SJCRH30 (cell line): ENCODE results near the gene UBXN6. TPM values are rescaled to one million over a fixed set of nuclear protein-coding genes. Genes with fewer than 3 reads are reported as not detected.

Experiments
- DNase-seq, 2 experiments: peaks; one replicate each; pipeline ENCODE4 v3.0.0-alpha.2; 2015 to 2020
- H3K27ac ChIP-seq: fragments of 250-450 bp; sonication (Bioruptor Pico); 2 replicates; pipeline ENCODE4 v1.5.1; 2020; ENCODE audit warnings: mild to moderate bottlenecking, moderate library complexity
- H3K27me3 ChIP-seq: fragments of 250-450 bp; sonication (Bioruptor Pico); 2 replicates; pipeline ENCODE4 v1.5.1; 2020; ENCODE audit warnings: mild to moderate bottlenecking, moderate library complexity
- H3K36me3 ChIP-seq: fragments of 250-450 bp; sonication (Bioruptor Pico); 2 replicates; pipeline ENCODE4 v1.5.1; 2020; ENCODE audit warnings: mild to moderate bottlenecking, moderate library complexity
- H3K4me1 ChIP-seq: fragments of 250-450 bp; sonication (Bioruptor Pico); 2 replicates; pipeline ENCODE4 v1.5.1; 2020; ENCODE audit warnings: mild to moderate bottlenecking, moderate library complexity
- H3K4me3 ChIP-seq: fragments of 250-450 bp; sonication (Bioruptor Pico); 2 replicates; pipeline ENCODE4 v1.5.1; 2020; ENCODE audit warnings: mild to moderate bottlenecking, moderate library complexity
- H3K9me3 ChIP-seq: fragments of 250-450 bp; sonication (Bioruptor Pico); replicated peaks from 2 replicates; pipeline ENCODE4 v1.5.1; 2020; ENCODE audit warnings: mild to moderate bottlenecking, moderate library complexity
- total RNA-seq: library from RNA; depleted of rRNA; stranded (reverse); fragments of >200 nt; shearing (Covaris generic); gene quantifications from 2 replicates; pipeline ENCODE4 v1.2.3, GENCODE V29; 2014

The UBXN6 gene
- total RNA-seq, 1 experiment from 2014 or later = 37.9 TPM

- Histone ChIP-seq H3K27ac (no peak overlapping the region), H3K9me3 (no peaks in the 10 kb centered on the region), H3K4me3 (peak overlapping the region; percentile 63; the same call in 1 of the 2 replicates), H3K4me1 (peaks cover 9% of the 10 kb centered on the region; the same call in 1 of the 2 replicates), H3K36me3 (peaks cover 11% of the 10 kb centered on the region; the same call in 1 of the 2 replicates), H3K27me3 (no peaks in the 10 kb centered on the region)
- no peak for DNase-seq
Measured at GRCh38 chr19:4454747-4455718, 2.6 kb downstream of the UBXN6 start.

GRCh38 chr19:4453232-4454179 is 4.1 kb downstream of the UBXN6 start:
- H3K9me3 ChIP-seq = no peaks in the 10 kb centered on the region
- DNase-seq = no peak
- H3K4me3 ChIP-seq = no peak overlapping the region
- H3K4me1 ChIP-seq = peaks cover 9% of the 10 kb centered on the region; the same call in 1 of the 2 replicates
- H3K36me3 ChIP-seq = peaks cover 11% of the 10 kb centered on the region; the same call in 1 of the 2 replicates
- no peaks in the 10 kb centered on the region for H3K27me3 ChIP-seq
- no peak overlapping the region for H3K27ac ChIP-seq

- no peak overlapping the region for H3K4me3 ChIP-seq
- no peak for DNase-seq
- H3K9me3 ChIP-seq = no peaks in the 10 kb centered on the region
- H3K4me1 ChIP-seq = peaks cover 9% of the 10 kb centered on the region; the same call in 1 of the 2 replicates
- H3K27ac ChIP-seq = no peak overlapping the region
- peaks cover 16% of the 10 kb centered on the region for H3K36me3 ChIP-seq
- H3K27me3 ChIP-seq = no peaks in the 10 kb centered on the region
Measured at GRCh38 chr19:4452230-4452990, 5.2 kb downstream of the UBXN6 start.

GRCh38 chr19:4449639-4450028 is 8.0 kb downstream of the UBXN6 start:
- Histone ChIP-seq H3K4me3 (no peak overlapping the region), H3K36me3 (peaks cover 34% of the 10 kb centered on the region), H3K27me3 (no peaks in the 10 kb centered on the region), H3K27ac (no peak overlapping the region), H3K9me3 (no peaks in the 10 kb centered on the region), H3K4me1 (peaks cover 5% of the 10 kb centered on the region; the same call in 1 of the 2 replicates)
- no peak for DNase-seq

- Histone ChIP-seq H3K4me3 (no peak overlapping the region), H3K36me3 (peaks cover 36% of the 10 kb centered on the region), H3K27ac (no peak overlapping the region), H3K27me3 (no peaks in the 10 kb centered on the region), H3K4me1 (peaks cover 5% of the 10 kb centered on the region; the same call in 1 of the 2 replicates), H3K9me3 (no peaks in the 10 kb centered on the region)
- DNase-seq = no peak
Measured at GRCh38 chr19:4449022-4449638, 8.5 kb downstream of the UBXN6 start.

GRCh38 chr19:4448147-4448985 is 9.2 kb downstream of the UBXN6 start:
- no peak overlapping the region for H3K27ac ChIP-seq
- no peaks in the 10 kb centered on the region for H3K9me3 ChIP-seq
- H3K4me1 ChIP-seq = peaks cover 5% of the 10 kb centered on the region; the same call in 1 of the 2 replicates
- H3K27me3 ChIP-seq = no peaks in the 10 kb centered on the region
- peaks cover 35% of the 10 kb centered on the region for H3K36me3 ChIP-seq
- no peak for DNase-seq
- H3K4me3 ChIP-seq = no peak overlapping the region

- Histone ChIP-seq H3K4me1 (peaks cover 5% of the 10 kb centered on the region; the same call in 1 of the 2 replicates), H3K9me3 (no peaks in the 10 kb centered on the region), H3K4me3 (no peak overlapping the region), H3K27ac (no peak overlapping the region), H3K27me3 (no peaks in the 10 kb centered on the region), H3K36me3 (peaks cover 33% of the 10 kb centered on the region)
- DNase-seq = no peak
Measured at GRCh38 chr19:4447327-4448146, 10.1 kb downstream of the UBXN6 start.

- H3K4me1 ChIP-seq = peaks cover 5% of the 10 kb centered on the region; the same call in 1 of the 2 replicates
- peaks cover 32% of the 10 kb centered on the region for H3K36me3 ChIP-seq
- H3K9me3 ChIP-seq = no peaks in the 10 kb centered on the region
- no peaks in the 10 kb centered on the region for H3K27me3 ChIP-seq
- H3K27ac ChIP-seq = no peak overlapping the region
- no peak overlapping the region for H3K4me3 ChIP-seq
- DNase-seq = peak in 1 of 2 experiments; percentile 44
Measured at GRCh38 chr19:4446704-4447200, 10.8 kb downstream of the UBXN6 start.

- no peaks in the 10 kb centered on the region for H3K9me3 ChIP-seq
- H3K27me3 ChIP-seq = no peaks in the 10 kb centered on the region
- H3K36me3 ChIP-seq = peaks cover 31% of the 10 kb centered on the region
- H3K27ac ChIP-seq = no peak overlapping the region
- H3K4me1 ChIP-seq = peaks cover 5% of the 10 kb centered on the region; the same call in 1 of the 2 replicates
- DNase-seq = no peak
- H3K4me3 ChIP-seq = no peak overlapping the region
Measured at GRCh38 chr19:4445963-4446703, 11.5 kb downstream of the UBXN6 start.

- no peak for DNase-seq
Measured at GRCh38 chr19:4444765-4445741, 12.5 kb downstream of the UBXN6 start.

More at GRCh38 chr19:4444765-4445741, 12.5 kb downstream of the UBXN6 start:
- no peaks in the 10 kb centered on the region for H3K9me3 ChIP-seq
- peaks cover 5% of the 10 kb centered on the region; the same call in 1 of the 2 replicates for H3K4me1 ChIP-seq
- H3K27me3 ChIP-seq = no peaks in the 10 kb centered on the region
- H3K4me3 ChIP-seq = no peak overlapping the region
- peaks cover 31% of the 10 kb centered on the region for H3K36me3 ChIP-seq
- no peak overlapping the region for H3K27ac ChIP-seq
